Placental epithelial cell (primary cell): ENCODE data around the gene SNAPC4. TPM values are rescaled to one million over a fixed set of nuclear protein-coding genes. Genes with fewer than 3 reads are reported as not detected.

ENCODE experiments used
- total RNA-seq: library from RNA; depleted of rRNA; stranded (reverse); fragments of >200 nt; gene quantifications from 2 replicates; pipeline ENCODE4 v1.2.3, GENCODE V29; 2012

The SNAPC4 gene
- 6.7 TPM in 2 replicates for total RNA-seq

GRCh38 chr9:136400038-136400834 is at the start of gene SNAPC4:
SNAPC4 (minus strand) TSS chr9:136400170; CDS start chr9:136398428, 1,742 bp downstream.

GRCh38 chr9:136439481-136440408 is 39.8 kb upstream of the SNAPC4 start, which contains the start of gene INPP5E:
INPP5E (minus strand) TSS chr9:136439845; CDS start chr9:136439419, 426 bp downstream.

GRCh38 chr9:136410500-136411287 is 10.7 kb upstream of the SNAPC4 start, which contains the start of the genes ENTR1 and PMPCA:
ENTR1 (minus strand) TSS chr9:136410614; CDS start chr9:136410397, 217 bp downstream.
PMPCA (plus strand) TSS chr9:136410658; CDS start chr9:136410669, 11 bp downstream.

GRCh38 chr9:136373300-136374182 is 26.4 kb downstream of the SNAPC4 start, which contains the start of gene CARD9:
CARD9 (minus strand) TSS chr9:136373669; CDS start chr9:136372078, 1,591 bp downstream.

GRCh38 chr9:136363106-136363948 is 36.6 kb downstream of the SNAPC4 start, which contains the start of gene DNLZ:
DNLZ (minus strand) TSS chr9:136363744; CDS start chr9:136363714, 30 bp downstream.

Other genes with a start within 250 kb of the SNAPC4 start
- not detected in 2 replicates for gene LHX3, start 195.0 kb downstream of the SNAPC4 start, total RNA-seq
- gene QSOX2, start 154.4 kb downstream of the SNAPC4 start, total RNA-seq: 4.3 and 10.6 TPM in 2 replicates
- gene CCDC187, start 96.1 kb downstream of the SNAPC4 start, total RNA-seq: not detected in 2 replicates
- gene GPSM1, start 72.6 kb downstream of the SNAPC4 start, total RNA-seq: 23.6 and 29.0 TPM in 2 replicates
- 11.0 and 14.3 TPM in 2 replicates for gene DNLZ, start 36.4 kb downstream of the SNAPC4 start, total RNA-seq
- gene CARD9, start 26.5 kb downstream of the SNAPC4 start, total RNA-seq: 4.7 and 7.4 TPM in 2 replicates
- 29.4 and 33.8 TPM in 2 replicates for gene ENTR1, start 10.4 kb upstream of the SNAPC4 start, total RNA-seq
- gene PMPCA, start 10.5 kb upstream of the SNAPC4 start, total RNA-seq: 43.3 and 46.3 TPM in 2 replicates
- gene INPP5E, start 39.7 kb upstream of the SNAPC4 start, total RNA-seq: 8.2 and 10.0 TPM in 2 replicates
- 35.7 and 44.4 TPM in 2 replicates for gene SEC16A, start 82.9 kb upstream of the SNAPC4 start, total RNA-seq
- gene NOTCH1, start 145.9 kb upstream of the SNAPC4 start, total RNA-seq: 12.4 and 14.1 TPM in 2 replicates